H1 (cell line): Measurements from ENCODE around the gene RPTOR. TPM values are rescaled to one million over a fixed set of nuclear protein-coding genes. Genes with fewer than 3 reads are reported as not detected.

ENCODE experiments used
- CTCF ChIA-PET: fragments of 300-600 bp; sonication (Branson Sonifier 250); formaldehyde crosslinking; loops from one replicate; lab custom pipeline; 2021; ENCODE audit not compliant: partially characterized antibody; lab: Charles Lee
- POLR2A ChIA-PET: fragments of 300-600 bp; sonication (Branson Sonifier 250); formaldehyde crosslinking; loops from one replicate; lab custom pipeline; 2021; ENCODE audit warnings: inconsistent platforms; ENCODE audit not compliant: partially characterized antibody; lab: Charles Lee
- DNase-seq, 2 experiments: peaks; one replicate each; pipeline versions ENCODE4 v3.0.0 to v3.0.0-alpha.2; 2010 to 2022; ENCODE audit warnings: low spot score in 2 of 2, low read depth in 1 of 2, mixed read lengths in 1 of 2
- FAIRE-seq: peaks from 2 replicates; lab custom pipeline; 2011; peaks lifted over from hg19 to GRCh38; lab: Jason Lieb, UNC
- H2AFZ ChIP-seq: 2 replicates; pipeline ENCODE4 v1.8.1; 2012; ENCODE audit warnings: low read length, inconsistent platforms
- H2AK5ac ChIP-seq: 2 replicates; pipeline ENCODE4 v1.6.1; 2013; ENCODE audit warnings: low read depth, low read length
- H2BK120ac ChIP-seq: replicated peaks from 2 replicates; pipeline ENCODE3; 2013; ENCODE audit warnings: low read depth, low read length, inconsistent platforms
- H2BK12ac ChIP-seq: 2 replicates; pipeline ENCODE4 v1.6.1; 2013; ENCODE audit warnings: low read depth, low read length
- H2BK15ac ChIP-seq: 2 replicates; pipeline ENCODE4 v1.6.1; 2013; ENCODE audit warnings: low read length
- H2BK20ac ChIP-seq: 2 replicates; pipeline ENCODE4 v1.6.1; 2013; ENCODE audit warnings: low read length
- H2BK5ac ChIP-seq: 2 replicates; pipeline ENCODE4 v1.6.1; 2013; ENCODE audit warnings: low read depth, low read length
- H3K14ac ChIP-seq: 2 replicates; pipeline ENCODE4 v1.6.1; 2013; ENCODE audit warnings: inconsistent platforms; ENCODE audit not compliant: insufficient read length
- H3K18ac ChIP-seq: 2 replicates; pipeline ENCODE4 v1.6.1; 2013; ENCODE audit warnings: low read length; ENCODE audit errors: extremely low read depth
- H3K23ac ChIP-seq: 2 replicates; pipeline ENCODE4 v1.6.1; 2013; ENCODE audit warnings: inconsistent platforms; ENCODE audit not compliant: insufficient read length
- H3K23me2 ChIP-seq: 2 replicates; pipeline ENCODE4 v1.6.1; 2013; ENCODE audit warnings: low read depth, low read length
- H3K27ac ChIP-seq: 2 replicates; pipeline ENCODE4 v1.6.1; 2011; ENCODE audit warnings: low read depth, low read length, inconsistent platforms
- H3K27me3 ChIP-seq, 4 experiments: replicated peaks in 1 of 4; 1 replicate in 1 of 4; 2 replicates in 3 of 4; pipeline versions ENCODE4 v1.6.1 to v1.8.1; 2011 to 2013; ENCODE audit warnings: low read length in 3 of 4, mild to moderate bottlenecking in 3 of 4, inconsistent platforms in 2 of 4, mixed read lengths in 2 of 4, moderate library complexity in 1 of 4; ENCODE audit not compliant: control insufficient read depth in 3 of 4, insufficient read depth in 3 of 4; ENCODE audit errors: extremely low read depth in 1 of 4
- H3K36me3 ChIP-seq, 4 experiments: 2 replicates each; pipeline versions ENCODE4 v1.6.1 to v1.8.1; 2011 to 2013; ENCODE audit warnings: mild to moderate bottlenecking in 4 of 4, low read length in 3 of 4, moderate library complexity in 2 of 4, control low read depth in 1 of 4, inconsistent platforms in 1 of 4; ENCODE audit not compliant: insufficient read depth in 4 of 4, control insufficient read depth in 2 of 4
- H3K4ac ChIP-seq: replicated peaks from 2 replicates; pipeline ENCODE3; 2013; ENCODE audit warnings: low read length, low read depth, mixed read lengths, inconsistent platforms; ENCODE audit not compliant: insufficient read length
- H3K4me1 ChIP-seq, 4 experiments: replicated peaks in 1 of 4; 1 replicate in 1 of 4; 2 replicates in 3 of 4; pipeline versions ENCODE4 v1.6.1 to v1.8.1; 2011 to 2013; ENCODE audit warnings: low read length in 3 of 4, inconsistent platforms in 2 of 4, mixed read lengths in 1 of 4; ENCODE audit not compliant: insufficient read depth in 4 of 4, control insufficient read depth in 3 of 4
- H3K4me2 ChIP-seq, 2 experiments: 2 replicates each; pipeline versions ENCODE4 v1.6.1 to v1.8.1; 2011 to 2013; ENCODE audit warnings: low read depth in 2 of 2, low read length in 2 of 2, control low read depth in 1 of 2, inconsistent platforms in 1 of 2, mild to moderate bottlenecking in 1 of 2; ENCODE audit not compliant: insufficient read depth in 1 of 2
- H3K4me3 ChIP-seq, 4 experiments: fragments of 200-600, 300-600 bp in 1 of 4; sonication (generic), shearing (Covaris generic), sonication (Bioruptor Twin) in 1 of 4; 2 replicates each; pipeline versions ENCODE4 v1.5.1 to v1.8.1; 2011 to 2016; ENCODE audit warnings: low read length in 4 of 4, low read depth in 3 of 4, control low read depth in 2 of 4, inconsistent platforms in 2 of 4, mild to moderate bottlenecking in 2 of 4, mixed read lengths in 1 of 4, moderate library complexity in 1 of 4; ENCODE audit not compliant: insufficient read depth in 2 of 4; ENCODE audit errors: extremely low read depth in 1 of 4
- H3K56ac ChIP-seq: replicated peaks from 2 replicates; pipeline ENCODE3; 2013; ENCODE audit warnings: low read depth, mild to moderate bottlenecking, mixed read lengths, low read length, inconsistent platforms; ENCODE audit not compliant: insufficient read length
- H3K79me1 ChIP-seq: 2 replicates; pipeline ENCODE4 v1.6.1; 2013; ENCODE audit warnings: low read depth, low read length, control low read depth
- H3K79me2 ChIP-seq, 2 experiments: 2 replicates each; pipeline versions ENCODE4 v1.6.1 to v1.8.1; 2012 to 2013; ENCODE audit warnings: low read length in 2 of 2, mild to moderate bottlenecking in 2 of 2, inconsistent platforms in 1 of 2; ENCODE audit not compliant: insufficient read depth in 2 of 2, control insufficient read depth in 1 of 2
- H3K9ac ChIP-seq, 4 experiments: replicated peaks in 1 of 4; 1 replicate in 1 of 4; 2 replicates in 3 of 4; pipeline versions ENCODE4 v1.6.1 to v1.8.1; 2011 to 2013; ENCODE audit warnings: low read depth in 3 of 4, low read length in 3 of 4, control low read depth in 2 of 4, mild to moderate bottlenecking in 2 of 4, moderate library complexity in 2 of 4, inconsistent platforms in 1 of 4; ENCODE audit errors: extremely low read depth in 1 of 4
- H3K9me3 ChIP-seq, 2 experiments: 2 replicates each; pipeline versions ENCODE4 v1.6.1 to v1.8.1; 2012 to 2013; ENCODE audit warnings: mild to moderate bottlenecking in 2 of 2, moderate library complexity in 2 of 2, control low read depth in 1 of 2, inconsistent platforms in 1 of 2, low read depth in 1 of 2, low read length in 1 of 2, mixed read lengths in 1 of 2; ENCODE audit not compliant: insufficient read depth in 2 of 2
- H4K20me1 ChIP-seq, 2 experiments: replicated peaks in 1 of 2; 2 replicates each; pipeline versions ENCODE3 to v1.8.1; 2011 to 2013; ENCODE audit warnings: inconsistent platforms in 2 of 2, low read length in 2 of 2, mild to moderate bottlenecking in 1 of 2; ENCODE audit not compliant: insufficient read depth in 2 of 2, control insufficient read depth in 1 of 2
- H4K5ac ChIP-seq: 2 replicates; pipeline ENCODE4 v1.6.1; 2013; ENCODE audit warnings: low read length, low read depth, mixed read lengths, inconsistent platforms; ENCODE audit not compliant: insufficient read length
- H4K8ac ChIP-seq: 2 replicates; pipeline ENCODE4 v1.8.0; 2013; ENCODE audit warnings: mild to moderate bottlenecking, moderate library complexity, low read length, inconsistent platforms; ENCODE audit not compliant: insufficient read depth; ENCODE audit errors: extremely low read depth
- H4K91ac ChIP-seq: replicated peaks from 2 replicates; pipeline ENCODE3; 2013; ENCODE audit warnings: low read length, mixed read lengths, inconsistent platforms; ENCODE audit not compliant: insufficient read length
- CHD1 ChIP-seq: IDR thresholded peaks from 2 replicates; pipeline ENCODE4 v1.6.1; 2012; ENCODE audit warnings: low read depth, low read length, improper control_type of control experiment
- HDAC6 ChIP-seq: IDR thresholded peaks from one replicate; pipeline ENCODE4 v1.7.1; 2012; ENCODE audit warnings: low read depth, mild to moderate bottlenecking, inconsistent platforms, low read length, moderate library complexity
- POLR2A ChIP-seq, 2 experiments: IDR thresholded peaks; 1 replicate in 1 of 2; 2 replicates in 1 of 2; pipeline ENCODE4 v1.6.1; 2011; ENCODE audit warnings: low read depth in 2 of 2, low read length in 2 of 2, mild to moderate bottlenecking in 2 of 2; ENCODE audit errors: control extremely low read depth in 1 of 2
- RXRA ChIP-seq: IDR thresholded peaks from 2 replicates; pipeline ENCODE4 v1.6.1; 2011; ENCODE audit warnings: low read depth, mild to moderate bottlenecking, low read length, moderate library complexity; ENCODE audit not compliant: insufficient read depth
- WGBS, 2 experiments: shearing (Covaris generic) in 1 of 2; methylation state at CpG; one replicate each; pipeline versions ENCODE4 v1.1.6 to v1.1.7; 2013 to 2015; ENCODE audit warnings: low lambda C conversion rate in 2 of 2, mixed read lengths in 2 of 2, inconsistent platforms in 1 of 2, low coverage in 1 of 2, missing lambda C conversion rate in 1 of 2; ENCODE audit not compliant: insufficient replicate concordance in 2 of 2, insufficient coverage in 1 of 2, insufficient read length in 1 of 2; ENCODE audit errors: extremely low coverage in 1 of 2, missing lambda C conversion rate in 1 of 2; 5-methylcytosine and 5-hydroxymethylcytosine counted together
- polyA plus RNA-seq, 7 experiments: library from polyadenylated mRNA; depleted of rRNA in 3 of 7; stranded (reverse) in 5 of 7; unstranded in 2 of 7; fragments of >200 nt in 5 of 7; fragments of 200-250 nt in 2 of 7; gene quantifications; 1 replicate in 5 of 7; 2 replicates in 1 of 7; 4 replicates in 1 of 7; pipeline versions ENCODE4 v1.2.1 to v1.2.3, GENCODE V29; 2011 to 2013; ENCODE audit warnings: missing spikeins in 2 of 7, mixed read lengths in 2 of 7
- total RNA-seq: library from RNA; stranded (reverse); fragmentation: NEBNext Ultra II Directional; extraction: Animal tissue kit (Norgen Biotek cat#: 25700); gene quantifications from 2 replicates; pipeline ENCODE4 v1.2.1, GENCODE V29; 2021
- TF ChIP-seq, protein P1 (sequence below): IDR thresholded peaks from 2 replicates; pipeline ENCODE4 v1.6.1; 2012; ENCODE audit warnings: inconsistent platforms

The RPTOR gene
- total and polyA plus RNA-seq, 2 of the 8 experiments (the other 6 are each of a cell fraction or from before 2014, with no cell fraction given), result 6.9 to 28.7 TPM

DNA sequence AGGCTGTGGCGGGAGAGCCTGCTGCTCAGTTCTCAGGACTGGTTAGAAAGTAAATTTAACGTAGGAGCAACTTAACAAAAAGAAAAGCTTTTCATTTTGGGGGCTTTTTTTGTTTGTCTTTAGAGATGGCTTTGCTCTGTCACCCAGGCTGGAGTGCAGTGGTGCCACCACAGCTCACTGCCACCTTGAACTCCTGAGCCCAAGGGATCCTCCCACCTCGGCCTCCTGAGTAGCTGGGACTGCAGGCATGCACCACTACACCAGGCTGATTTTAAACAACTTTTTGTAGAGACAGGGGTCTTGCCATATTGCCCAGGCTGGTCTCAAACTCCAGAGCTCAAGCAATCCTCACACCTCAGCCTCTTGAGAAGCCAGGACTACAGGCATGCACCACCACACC is 205.0 kb downstream of the RPTOR start:
- no peaks in the 10 kb centered on the region for H3K9me3 ChIP-seq
- H2BK20ac ChIP-seq, result no peak overlapping the region
- H3K4me2 ChIP-seq, result no peak overlapping the region
- H3K23me2 ChIP-seq, result no peaks in the 10 kb centered on the region
- H3K14ac ChIP-seq, result no peak overlapping the region
- H3K79me1 ChIP-seq, result no peaks in the 10 kb centered on the region; the same call in 1 of the 2 replicates
- no peak overlapping the region for H3K18ac ChIP-seq
- DNase-seq (no peak), FAIRE-seq (no peak)
- H2BK15ac ChIP-seq, result no peak overlapping the region
- H2BK5ac ChIP-seq, result no peak overlapping the region
- no peak overlapping the region for H4K91ac ChIP-seq
- H4K20me1 ChIP-seq, result no peaks in the 10 kb centered on the region
- H3K56ac ChIP-seq, result no peak overlapping the region
- H2BK120ac ChIP-seq, result no peak overlapping the region
- no peak overlapping the region for H3K27ac ChIP-seq
- no peak overlapping the region for H3K23ac ChIP-seq
- WGBS, 2 experiments, result 100% methylated on average over 3 of the region's 3 CpGs; no CpG with 5 or more reads in 1 of the 2 experiments
- H4K8ac ChIP-seq, result no peak overlapping the region
- no peak overlapping the region for H3K4ac ChIP-seq
- no peak overlapping the region for H3K9ac ChIP-seq
- H3K27me3 ChIP-seq, result no peaks in the 10 kb centered on the region
- H2AK5ac ChIP-seq, result no peak overlapping the region
- ChIA-PET CTCF (no interaction called here), POLR2A (no interaction called here)
- no peak overlapping the region for H2BK12ac ChIP-seq
- H3K36me3 ChIP-seq, result no peaks in the 10 kb centered on the region; a peak in 1 of 8 replicates
- no peak overlapping the region for H4K5ac ChIP-seq
- no peak overlapping the region for H3K4me3 ChIP-seq
- H2AFZ ChIP-seq, result no peak overlapping the region
- H3K79me2 ChIP-seq, result no peaks in the 10 kb centered on the region
- peaks cover 8 to 14% (median 12%) of the 10 kb centered on the region in 4 experiments for H3K4me1 ChIP-seq
- TF ChIP-seq RXRA (no peak), HDAC6 (no peak), CHD1 (no peak), POLR2A (IDR thresholded peaks at IDR 0.05; ENCODE audit: control extremely low read depth in 1 of 2, low read depth in 2 of 2, low read length in 2 of 2) (no peak)
- TF ChIP-seq, protein P1, sequence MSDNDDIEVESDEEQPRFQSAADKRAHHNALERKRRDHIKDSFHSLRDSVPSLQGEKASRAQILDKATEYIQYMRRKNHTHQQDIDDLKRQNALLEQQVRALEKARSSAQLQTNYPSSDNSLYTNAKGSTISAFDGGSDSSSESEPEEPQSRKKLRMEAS, result no peak
